HG02885 (cell line): ENCODE results near the gene NRXN3.

ENCODE experiments used
- ATAC-seq: cut with Tn5 transposase; IDR thresholded peaks from one replicate; pipeline ENCODE4 v1.9.1; 2021; ENCODE audit warnings: mild to moderate bottlenecking; ENCODE audit not compliant: unreplicated experiment, poor library complexity

NRXN3 gene

GRCh38 chr14:78683981-78684380 is 513.8 kb downstream of the NRXN3 start:
- no peak for ATAC-seq

- no peak for ATAC-seq
Measured at GRCh38 chr14:78688503-78688902, 518.3 kb downstream of the NRXN3 start.

- no peak for ATAC-seq
Measured at GRCh38 chr14:78690836-78691235, 520.7 kb downstream of the NRXN3 start.

- no peak for ATAC-seq
Measured at GRCh38 chr14:78697341-78697740, 527.2 kb downstream of the NRXN3 start.

- no peak for ATAC-seq
Measured at GRCh38 chr14:78698991-78699390, 528.8 kb downstream of the NRXN3 start.

- no peak for ATAC-seq
Measured at GRCh38 chr14:78700236-78700635, 530.1 kb downstream of the NRXN3 start.

- no peak for ATAC-seq
Measured at GRCh38 chr14:78701246-78701645, 531.1 kb downstream of the NRXN3 start.

GRCh38 chr14:78704965-78705364 is 534.8 kb downstream of the NRXN3 start:
- no peak for ATAC-seq

GRCh38 chr14:78705989-78706388 is 535.8 kb downstream of the NRXN3 start:
- no peak for ATAC-seq

GRCh38 chr14:78709795-78710557 is 539.8 kb downstream of the NRXN3 start:
- no peak for ATAC-seq

- ATAC-seq = no peak
Measured at GRCh38 chr14:78710963-78711362, 540.8 kb downstream of the NRXN3 start.

- ATAC-seq = no peak
Measured at GRCh38 chr14:78713716-78714115, 543.5 kb downstream of the NRXN3 start.

GRCh38 chr14:78714711-78715110 is 544.5 kb downstream of the NRXN3 start:
- no peak for ATAC-seq

GRCh38 chr14:78721756-78722480 is 551.7 kb downstream of the NRXN3 start:
- no peak for ATAC-seq

GRCh38 chr14:78725086-78725485 is 554.9 kb downstream of the NRXN3 start:
- ATAC-seq = no peak

- ATAC-seq = no peak
Measured at GRCh38 chr14:78737116-78737515, 566.9 kb downstream of the NRXN3 start.

- no peak for ATAC-seq
Measured at GRCh38 chr14:78737601-78738000, 567.4 kb downstream of the NRXN3 start.

- no peak for ATAC-seq
Measured at GRCh38 chr14:78746086-78746595, 576.0 kb downstream of the NRXN3 start.

- no peak for ATAC-seq
Measured at GRCh38 chr14:78747813-78748212, 577.6 kb downstream of the NRXN3 start.

- ATAC-seq = no peak
Measured at GRCh38 chr14:78752518-78753188, 582.5 kb downstream of the NRXN3 start.

- ATAC-seq = no peak
Measured at GRCh38 chr14:78754059-78754458, 583.9 kb downstream of the NRXN3 start.
